HL-60 (cell line): Measurements from ENCODE around the gene ACKR2.

Source experiments
- DNase-seq, 2 experiments: peaks; one replicate each; pipeline ENCODE4 v3.0.0-alpha.2; 2010 to 2020; ENCODE audit warnings: low read depth in 1 of 2, low spot score in 1 of 2
- H3K27ac ChIP-seq: fragments of 250-450 bp; sonication (Bioruptor Pico); replicated peaks from 2 replicates; pipeline ENCODE4 v1.5.1; 2020; ENCODE audit warnings: mild to moderate bottlenecking, moderate library complexity
- H3K27me3 ChIP-seq: fragments of 250-450 bp; sonication (Bioruptor Pico); 2 replicates; pipeline ENCODE4 v1.5.1; 2021; ENCODE audit warnings: mild to moderate bottlenecking, moderate library complexity; ENCODE audit not compliant: insufficient read depth, poor library complexity, severe bottlenecking
- H3K4me3 ChIP-seq: replicated peaks from 2 replicates; pipeline ENCODE4 v1.5.1; 2011; ENCODE audit warnings: mild to moderate bottlenecking, control low read depth, low read length; ENCODE audit not compliant: insufficient read depth
- GABPA ChIP-seq: IDR thresholded peaks from 2 replicates; pipeline ENCODE4 v1.6.1; 2012; ENCODE audit warnings: low read depth
- POLR2AphosphoS5 ChIP-seq: IDR thresholded peaks from 2 replicates; pipeline ENCODE4 v1.6.1; 2012; ENCODE audit warnings: low read depth
- SPI1 ChIP-seq: IDR thresholded peaks from 2 replicates; pipeline ENCODE4 v1.6.1; 2012; ENCODE audit warnings: low read depth, mild to moderate bottlenecking, borderline replicate concordance
- TF ChIP-seq, protein P1 (sequence below): IDR thresholded peaks from one replicate; pipeline ENCODE4 v1.5.1; 2011; ENCODE audit warnings: low read length, control low read depth, inconsistent platforms; ENCODE audit not compliant: insufficient read depth
- TF ChIP-seq, protein P2 (sequence below): IDR thresholded peaks from 2 replicates; pipeline ENCODE4 v1.6.1; 2012; ENCODE audit warnings: low read depth; ENCODE audit not compliant: insufficient replicate concordance

Gene ACKR2

DNA sequence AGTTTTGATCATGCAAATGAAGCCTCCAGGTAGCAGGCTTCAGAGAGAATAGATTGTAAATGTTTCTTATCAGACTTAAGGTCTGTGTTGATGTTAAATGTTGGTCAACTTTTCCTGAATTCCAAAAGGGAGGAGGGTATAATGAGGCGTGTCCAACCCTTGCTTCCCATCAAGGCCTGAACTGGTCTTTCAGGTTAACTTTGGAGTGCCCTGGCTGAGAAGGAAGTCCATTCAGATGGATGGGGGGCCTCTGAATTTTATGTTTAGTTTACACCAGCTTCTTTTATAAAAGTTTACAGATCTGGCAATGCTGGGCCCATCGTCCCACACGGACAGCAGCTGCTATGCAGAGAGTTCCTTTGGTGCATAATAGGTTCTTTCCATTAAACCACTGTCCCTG is 45.1 kb upstream of the ACKR2 start:
- Histone ChIP-seq H3K27ac (no peak overlapping the region), H3K4me3 (no peak overlapping the region), H3K27me3 (no peaks in the 10 kb centered on the region)
- TF ChIP-seq POLR2AphosphoS5 (no peak), SPI1 (no peak), GABPA (no peak)
- TF ChIP-seq, protein P1, sequence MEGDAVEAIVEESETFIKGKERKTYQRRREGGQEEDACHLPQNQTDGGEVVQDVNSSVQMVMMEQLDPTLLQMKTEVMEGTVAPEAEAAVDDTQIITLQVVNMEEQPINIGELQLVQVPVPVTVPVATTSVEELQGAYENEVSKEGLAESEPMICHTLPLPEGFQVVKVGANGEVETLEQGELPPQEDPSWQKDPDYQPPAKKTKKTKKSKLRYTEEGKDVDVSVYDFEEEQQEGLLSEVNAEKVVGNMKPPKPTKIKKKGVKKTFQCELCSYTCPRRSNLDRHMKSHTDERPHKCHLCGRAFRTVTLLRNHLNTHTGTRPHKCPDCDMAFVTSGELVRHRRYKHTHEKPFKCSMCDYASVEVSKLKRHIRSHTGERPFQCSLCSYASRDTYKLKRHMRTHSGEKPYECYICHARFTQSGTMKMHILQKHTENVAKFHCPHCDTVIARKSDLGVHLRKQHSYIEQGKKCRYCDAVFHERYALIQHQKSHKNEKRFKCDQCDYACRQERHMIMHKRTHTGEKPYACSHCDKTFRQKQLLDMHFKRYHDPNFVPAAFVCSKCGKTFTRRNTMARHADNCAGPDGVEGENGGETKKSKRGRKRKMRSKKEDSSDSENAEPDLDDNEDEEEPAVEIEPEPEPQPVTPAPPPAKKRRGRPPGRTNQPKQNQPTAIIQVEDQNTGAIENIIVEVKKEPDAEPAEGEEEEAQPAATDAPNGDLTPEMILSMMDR: no peak
- TF ChIP-seq, protein P2, sequence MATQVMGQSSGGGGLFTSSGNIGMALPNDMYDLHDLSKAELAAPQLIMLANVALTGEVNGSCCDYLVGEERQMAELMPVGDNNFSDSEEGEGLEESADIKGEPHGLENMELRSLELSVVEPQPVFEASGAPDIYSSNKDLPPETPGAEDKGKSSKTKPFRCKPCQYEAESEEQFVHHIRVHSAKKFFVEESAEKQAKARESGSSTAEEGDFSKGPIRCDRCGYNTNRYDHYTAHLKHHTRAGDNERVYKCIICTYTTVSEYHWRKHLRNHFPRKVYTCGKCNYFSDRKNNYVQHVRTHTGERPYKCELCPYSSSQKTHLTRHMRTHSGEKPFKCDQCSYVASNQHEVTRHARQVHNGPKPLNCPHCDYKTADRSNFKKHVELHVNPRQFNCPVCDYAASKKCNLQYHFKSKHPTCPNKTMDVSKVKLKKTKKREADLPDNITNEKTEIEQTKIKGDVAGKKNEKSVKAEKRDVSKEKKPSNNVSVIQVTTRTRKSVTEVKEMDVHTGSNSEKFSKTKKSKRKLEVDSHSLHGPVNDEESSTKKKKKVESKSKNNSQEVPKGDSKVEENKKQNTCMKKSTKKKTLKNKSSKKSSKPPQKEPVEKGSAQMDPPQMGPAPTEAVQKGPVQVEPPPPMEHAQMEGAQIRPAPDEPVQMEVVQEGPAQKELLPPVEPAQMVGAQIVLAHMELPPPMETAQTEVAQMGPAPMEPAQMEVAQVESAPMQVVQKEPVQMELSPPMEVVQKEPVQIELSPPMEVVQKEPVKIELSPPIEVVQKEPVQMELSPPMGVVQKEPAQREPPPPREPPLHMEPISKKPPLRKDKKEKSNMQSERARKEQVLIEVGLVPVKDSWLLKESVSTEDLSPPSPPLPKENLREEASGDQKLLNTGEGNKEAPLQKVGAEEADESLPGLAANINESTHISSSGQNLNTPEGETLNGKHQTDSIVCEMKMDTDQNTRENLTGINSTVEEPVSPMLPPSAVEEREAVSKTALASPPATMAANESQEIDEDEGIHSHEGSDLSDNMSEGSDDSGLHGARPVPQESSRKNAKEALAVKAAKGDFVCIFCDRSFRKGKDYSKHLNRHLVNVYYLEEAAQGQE: no peak
- DNase-seq: no peak

DNA sequence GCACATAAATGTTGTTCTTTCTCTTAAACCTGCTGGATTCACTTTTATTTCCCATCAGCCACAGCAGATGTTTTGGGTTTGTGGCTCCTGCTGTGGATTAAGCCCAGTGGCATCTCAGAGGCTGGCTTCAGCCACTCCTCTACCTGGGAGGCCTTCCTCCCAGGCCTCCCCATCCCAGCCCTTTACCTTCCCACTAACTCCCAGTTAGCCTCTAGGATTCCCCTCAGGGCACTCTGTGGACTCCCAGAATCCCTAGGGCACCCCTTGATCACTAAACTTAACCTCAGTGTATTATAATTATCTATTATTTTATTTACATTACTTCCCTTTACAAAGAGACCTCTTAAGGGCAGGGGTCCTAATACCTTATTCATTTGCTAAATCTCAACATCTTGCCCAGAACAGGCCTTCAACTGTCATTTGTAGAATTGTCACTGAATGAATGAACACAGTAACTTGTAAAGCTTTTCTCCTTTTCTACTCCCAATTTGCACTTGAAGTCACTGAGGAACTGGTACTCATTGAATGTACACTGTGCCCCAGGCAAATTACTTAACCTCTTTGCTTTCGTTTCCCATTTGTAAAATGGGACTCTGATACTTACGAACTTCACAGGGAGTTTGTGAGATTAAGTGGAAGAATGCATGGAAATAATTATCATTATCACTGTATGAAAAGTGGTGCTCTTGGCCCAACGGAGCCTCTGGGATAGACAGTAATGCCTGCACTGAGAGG is 44.5 kb upstream of the ACKR2 start:
- no peaks in the 10 kb centered on the region for H3K27me3 ChIP-seq
- H3K4me3 ChIP-seq: no peak overlapping the region
- no peak for DNase-seq
- TF ChIP-seq POLR2AphosphoS5 (no peak), GABPA (no peak), SPI1 (no peak)
- TF ChIP-seq, protein P2: no peak
- TF ChIP-seq, protein P1: no peak
- H3K27ac ChIP-seq: no peak overlapping the region

DNA sequence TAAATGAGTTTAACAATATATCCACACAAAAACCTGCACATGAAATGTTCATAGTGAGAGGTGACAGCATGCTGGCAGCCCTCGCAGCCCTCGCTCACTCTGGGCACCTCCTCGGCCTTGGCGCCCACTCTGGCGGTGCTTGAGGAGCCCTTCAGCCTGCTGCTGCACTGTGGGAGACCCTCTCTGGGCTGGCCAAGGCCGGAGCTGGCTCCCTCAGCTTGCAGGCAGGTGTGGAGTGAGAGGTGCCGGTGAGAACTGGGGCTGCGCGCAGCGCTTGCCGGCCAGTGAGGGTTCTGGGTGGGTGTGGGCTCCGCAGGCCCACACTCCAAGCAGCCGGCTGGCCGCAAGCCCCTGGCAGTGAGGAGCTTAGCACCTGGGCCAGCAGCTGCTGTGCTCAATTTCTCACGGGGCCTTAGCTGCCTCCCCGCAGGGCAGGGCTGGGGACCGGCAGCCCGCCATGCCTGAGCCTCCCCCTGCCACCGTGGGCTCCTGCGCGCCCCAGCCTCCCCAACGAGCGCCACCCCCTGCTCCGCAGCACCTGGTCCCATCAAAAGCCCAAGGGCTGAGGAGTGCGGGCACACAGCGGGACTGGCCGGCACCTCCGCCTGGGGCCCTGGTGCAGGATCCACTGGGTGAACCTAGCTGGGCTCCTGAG is 39.6 kb upstream of the ACKR2 start:
- Histone ChIP-seq H3K27ac (no peak overlapping the region), H3K4me3 (no peak overlapping the region), H3K27me3 (no peaks in the 10 kb centered on the region)
- DNase-seq: no peak
- no peak for TF ChIP-seq SPI1
- TF ChIP-seq, protein P2: no peak
- TF ChIP-seq, protein P1: no peak
- TF ChIP-seq POLR2AphosphoS5: no peak
- TF ChIP-seq GABPA: no peak
